Amygdala (tissue), 56 donors: ENCODE results near the gene CARD9.
"Not testable (repeated sequence)": the region's sequence is repeated elsewhere in the genome, so short reads cannot be mapped to it uniquely, and the experiment has no call there.

Experiments
- DNase-seq, 56 donors: peaks; one replicate each; lab custom pipeline; 2025; lab: John Stamatoyannopoulos, UW

CARD9 gene

GRCh38 chr9:136373300-136374182, at the start of gene CARD9:
TSS of gene CARD9 (minus strand) at chr9:136373669. CDS start at chr9:136372078, 1,591 bp downstream.
- peak in 24 of 56 donors; percentile 8 to 61 (median 27) for DNase-seq

GRCh38 chr9:136422876-136423275, 49.4 kb upstream of the CARD9 start:
- DNase-seq = no peak

- no peak for DNase-seq
These were observed 48.3 kb upstream of the CARD9 start for GRCh38 chr9:136421791-136422190.

GRCh38 chr9:136419092-136419420, 45.6 kb upstream of the CARD9 start:
- no peak for DNase-seq

GRCh38 chr9:136418182-136419091, 45.0 kb upstream of the CARD9 start:
- no peak for DNase-seq

- DNase-seq = no peak
These were observed 43.4 kb upstream of the CARD9 start for GRCh38 chr9:136416914-136417313.

GRCh38 chr9:136416427-136416826, 43.0 kb upstream of the CARD9 start:
- DNase-seq = no peak

- DNase-seq = peak in 9 of 56 donors; percentile 8 to 39 (median 18)
These were observed 39.5 kb upstream of the CARD9 start for GRCh38 chr9:136412962-136413361.

- no peak for DNase-seq
These were observed 37.9 kb upstream of the CARD9 start for GRCh38 chr9:136411378-136411777.

GRCh38 chr9:136410500-136411287, 37.2 kb upstream of the CARD9 start, which contains the start of the genes ENTR1 and PMPCA:
TSS of gene ENTR1 (minus strand) at chr9:136410614. CDS start at chr9:136410397, 217 bp downstream.
TSS of gene PMPCA (plus strand) at chr9:136410658. CDS start at chr9:136410669, 11 bp downstream.
- DNase-seq = peak in 55 of 56 donors; percentile 36 to 93 (median 80)

- DNase-seq = peak in 10 of 56 donors; percentile 13 to 37 (median 30)
These were observed 36.3 kb upstream of the CARD9 start for GRCh38 chr9:136409557-136410455.

- no peak for DNase-seq
These were observed 34.4 kb upstream of the CARD9 start for GRCh38 chr9:136407911-136408310.

- not testable (repeated sequence) for DNase-seq
These were observed 33.6 kb upstream of the CARD9 start for GRCh38 chr9:136407061-136407460.

GRCh38 chr9:136405904-136406303, 32.4 kb upstream of the CARD9 start:
- DNase-seq = not testable (repeated sequence)

- DNase-seq = no peak
These were observed 32.0 kb upstream of the CARD9 start for GRCh38 chr9:136405481-136405880.

GRCh38 chr9:136404801-136405136, 31.3 kb upstream of the CARD9 start:
- DNase-seq = no peak

- no peak for DNase-seq
These were observed 30.7 kb upstream of the CARD9 start for GRCh38 chr9:136403915-136404800.

- DNase-seq = no peak
These were observed 30.1 kb upstream of the CARD9 start for GRCh38 chr9:136403538-136403914.
